Panc1 (cell line): ENCODE measurements around the gene ZG16B. TPM values are rescaled to one million over a fixed set of nuclear protein-coding genes. Genes with fewer than 3 reads are reported as not detected.

ENCODE experiments used
- ATAC-seq: fragments of 200-7000 bp; cut with Tn5 transposase; 2 replicates; pipeline ENCODE4 v1.9.1; 2020; ENCODE audit warnings: mild to moderate bottlenecking, moderate library complexity
- BruUV-seq: library from RNA; stranded (reverse); fragments of 400-500 nt; replicated peaks from 2 replicates; lab custom pipeline; 2021; lab: Mats Ljungman, UMichigan
- CTCF ChIA-PET: fragments of 300-600 bp; sonication (Branson Sonifier 250); formaldehyde crosslinking; loops from one replicate; lab custom pipeline; 2022; ENCODE audit warnings: antibody characterized with exemption; lab: Charles Lee
- POLR2A ChIA-PET: fragments of 300-600 bp; sonication (Branson Sonifier 250); formaldehyde crosslinking; loops from one replicate; lab custom pipeline; 2022; ENCODE audit warnings: antibody characterized with exemption; lab: Charles Lee
- DNase-seq: peaks from one replicate; pipeline ENCODE4 v3.0.0-alpha.2; 2010; ENCODE audit warnings: low read depth, low spot score
- H3K27ac ChIP-seq: 2 replicates; pipeline ENCODE4 v1.5.1; 2011; ENCODE audit warnings: mild to moderate bottlenecking, low read length, inconsistent platforms
- H3K27me3 ChIP-seq: fragments of 200-500 bp; sonication (Bioruptor generic); 2 replicates; pipeline ENCODE4 v1.6.0; 2014; ENCODE audit warnings: low read length, inconsistent platforms; ENCODE audit not compliant: control insufficient read depth, insufficient read depth
- H3K36me3 ChIP-seq: fragments of 200-500 bp; sonication (Bioruptor generic); 2 replicates; pipeline ENCODE4 v1.5.1; 2014; ENCODE audit warnings: inconsistent platforms, mild to moderate bottlenecking, low read length, moderate library complexity; ENCODE audit not compliant: control insufficient read depth, insufficient read depth
- H3K4me1 ChIP-seq: 2 replicates; pipeline ENCODE4 v1.5.1; 2011; ENCODE audit warnings: inconsistent platforms, mild to moderate bottlenecking, low read length, moderate library complexity; ENCODE audit not compliant: control insufficient read depth, insufficient read depth
- H3K4me3 ChIP-seq, 2 experiments: 2 replicates each; pipeline ENCODE4 v1.5.1; 2011 to 2012; ENCODE audit warnings: low read depth in 2 of 2, low read length in 2 of 2, mild to moderate bottlenecking in 2 of 2, inconsistent platforms in 1 of 2, moderate library complexity in 1 of 2
- H3K9me3 ChIP-seq: fragments of 200-500 bp; sonication (Bioruptor generic); 2 replicates; pipeline ENCODE4 v1.5.1; 2014; ENCODE audit warnings: low read depth, mild to moderate bottlenecking, inconsistent platforms, low read length, moderate library complexity; ENCODE audit not compliant: control insufficient read depth, insufficient read depth
- CTCF ChIP-seq: fragments of 450-650 bp; IDR thresholded peaks from 2 replicates; pipeline ENCODE4 v1.5.1; 2017; ENCODE audit warnings: mild to moderate bottlenecking
- POLR2AphosphoS5 ChIP-seq: IDR thresholded peaks from 2 replicates; pipeline ENCODE4 v1.6.1; 2012; ENCODE audit warnings: mild to moderate bottlenecking, low read depth, low read length, moderate library complexity
- REST ChIP-seq, 2 experiments: IDR thresholded peaks; 2 replicates each; pipeline ENCODE4 v1.6.1; 2011 to 2012; ENCODE audit warnings: low read depth in 2 of 2, control low read depth in 1 of 2, low read length in 1 of 2, mild to moderate bottlenecking in 1 of 2, moderate library complexity in 1 of 2; ENCODE audit not compliant: insufficient read depth in 1 of 2
- SIN3A ChIP-seq: IDR thresholded peaks from 2 replicates; pipeline ENCODE4 v1.6.1; 2012; ENCODE audit warnings: low read depth, mild to moderate bottlenecking, low read length, moderate library complexity, borderline replicate concordance; ENCODE audit not compliant: insufficient read depth
- TCF7L2 ChIP-seq: IDR thresholded peaks from 2 replicates; pipeline ENCODE4 v1.6.1; 2011; ENCODE audit warnings: mild to moderate bottlenecking, low read depth, low read length, inconsistent platforms
- in situ Hi-C: cut with HindIII; loops from 2 replicates; pipeline ENCODE4 v1.10.0; 2016; ENCODE audit warnings: low sequenced_read_pairs, low pct_unique_long_range_greater_than_20kb
- intact Hi-C: fragments of 100-400 bp; cut with micrococcal nuclease; formaldehyde crosslinking; loops from one replicate; pipeline ENCODE4 v1.10.0; 2022; ENCODE audit not compliant: unreplicated experiment
- total RNA-seq: library from RNA; stranded (reverse); gene quantifications from one replicate; pipeline ENCODE4 v1.2.1, GENCODE V29; 2021; ENCODE audit not compliant: unreplicated experiment

Gene ZG16B
- total RNA-seq, 1 experiment from 2014 or later: 9.1 TPM

DNA sequence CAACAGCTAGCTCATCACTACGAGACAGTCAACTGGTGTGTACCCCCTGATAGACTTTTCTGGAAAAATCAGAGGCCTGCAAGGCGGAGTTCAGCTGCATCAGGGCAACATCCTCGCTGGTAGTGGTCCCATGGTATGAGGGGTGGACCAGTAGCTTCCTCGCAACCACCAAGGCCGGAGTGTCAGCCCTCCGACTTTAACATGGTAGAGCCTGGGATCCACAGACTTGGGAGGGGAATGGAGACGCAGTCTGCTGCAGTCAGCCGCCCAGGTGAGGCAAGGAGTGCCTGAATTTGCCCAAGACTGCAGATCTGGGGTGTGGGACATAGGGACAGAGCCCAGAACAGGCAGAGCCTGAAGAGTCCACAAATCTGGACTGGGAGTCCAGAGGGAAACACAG lies 13.4 kb downstream of the ZG16B start:
- no TSS peak for BruUV-seq
- CTCF ChIA-PET: interaction anchor here (1.4 kb wide), 1 partner anchor 13 kb away, joined by 4 read pairs; no protein-coding TSS in a partner anchor
- POLR2A ChIA-PET: no interaction called here

GRCh38 chr16:2845116-2845515 lies 15.0 kb downstream of the ZG16B start:
- H3K27ac ChIP-seq: peak overlapping the region; percentile 83
- no TSS peak for BruUV-seq
- in situ Hi-C loops: no loop called here
- ChIA-PET CTCF (interaction anchor here (1.0 kb wide), 1 partner anchor 23 kb away, joined by 3 read pairs; no protein-coding TSS in a partner anchor), POLR2A (no interaction called here)
- H3K9me3 ChIP-seq: no peaks in the 10 kb centered on the region
- TF ChIP-seq POLR2AphosphoS5: no peak
- no peak for TF ChIP-seq REST (IDR thresholded peaks at IDR 0.05; ENCODE audit: insufficient read depth in 1 of 2, low read depth in 2 of 2, low read length in 1 of 2)
- TF ChIP-seq CTCF: no peak
- no peak for TF ChIP-seq TCF7L2
- TF ChIP-seq SIN3A: no peak
- ATAC-seq (no peak), DNase-seq (no peak)
- peaks cover 29% of the 10 kb centered on the region for H3K4me1 ChIP-seq
- H3K36me3 ChIP-seq: no peaks in the 10 kb centered on the region
- no peaks in the 10 kb centered on the region for H3K27me3 ChIP-seq
- intact Hi-C loops: no loop called here
- H3K4me3 ChIP-seq: no peak overlapping the region

More for the DNA sequence above, 13.4 kb downstream of the ZG16B start:
- no peaks in the 10 kb centered on the region for H3K27me3 ChIP-seq
- TF ChIP-seq TCF7L2 (no peak), SIN3A (no peak), REST (IDR thresholded peaks at IDR 0.05; ENCODE audit: insufficient read depth in 1 of 2, low read depth in 2 of 2, low read length in 1 of 2) (no peak), POLR2AphosphoS5 (no peak), CTCF (no peak)
- peaks cover 34% of the 10 kb centered on the region for H3K4me1 ChIP-seq
- ATAC-seq (no peak), DNase-seq (no peak)
- no peaks in the 10 kb centered on the region for H3K9me3 ChIP-seq
- H3K36me3 ChIP-seq: no peaks in the 10 kb centered on the region
- H3K27ac ChIP-seq: peak overlapping the region; percentile 83
- no peak overlapping the region for H3K4me3 ChIP-seq
- in situ Hi-C loops (no loop called here), intact Hi-C loops (no loop called here)
